Tibial nerve (tissue), 4 donors: ENCODE measurements around the gene RTN4. TPM values are rescaled to one million over a fixed set of nuclear protein-coding genes. Genes with fewer than 3 reads are reported as not detected.

Experiments
- DNase-seq, 2 donors: peaks; one replicate each; pipeline ENCODE4 v3.0.0-alpha.2; 2019; ENCODE audit warnings: low spot score in 2 of 2
- H3K27ac ChIP-seq, 4 donors: fragments of 200-600 bp; sonication (generic) in 3 of 4; one replicate each; pipeline ENCODE4 v1.5.1; 2017 to 2019; ENCODE audit warnings: mild to moderate bottlenecking in 1 of 4
- H3K27me3 ChIP-seq, 2 donors: fragments of 200-600 bp; sonication (generic) in 1 of 2; one replicate each; pipeline versions ENCODE4 v1.5.1 to v1.6.0; 2017 to 2019
- H3K36me3 ChIP-seq, 3 donors: fragments of 200-600 bp; sonication (generic); one replicate each; pipeline ENCODE4 v1.5.1; 2018 to 2019
- H3K4me1 ChIP-seq, 4 donors: fragments of 200-600 bp; sonication (generic) in 3 of 4; one replicate each; pipeline ENCODE4 v1.5.1; 2017 to 2019
- H3K4me3 ChIP-seq, 4 donors: fragments of 200-600 bp; sonication (generic) in 3 of 4; one replicate each; pipeline ENCODE4 v1.5.1; 2017 to 2019; ENCODE audit warnings: mild to moderate bottlenecking in 1 of 4, moderate library complexity in 1 of 4
- H3K9me3 ChIP-seq, 4 donors: fragments of 200-600 bp; sonication (generic) in 3 of 4; one replicate each; pipeline ENCODE4 v1.5.1; 2017 to 2019
- CTCF ChIP-seq, 5 experiments: fragments of 200-600 bp in 3 of 5; fragments of 450-650 bp in 2 of 5; sonication (generic) in 3 of 5; IDR thresholded peaks; one replicate each; pipeline ENCODE4 v1.5.1; 2016 to 2019; ENCODE audit warnings: antibody characterized with exemption in 5 of 5, mild to moderate bottlenecking in 3 of 5, moderate library complexity in 2 of 5
- EP300 ChIP-seq, 2 donors: sonication (generic); formaldehyde crosslinking; IDR thresholded peaks; one replicate each; pipeline ENCODE4 v1.6.1; 2017; ENCODE audit warnings: antibody characterized with exemption in 2 of 2, mild to moderate bottlenecking in 1 of 2
- POLR2A ChIP-seq, 2 donors: fragments of 450-650 bp; IDR thresholded peaks; one replicate each; pipeline ENCODE4 v1.6.1; 2017; ENCODE audit warnings: antibody characterized with exemption in 2 of 2, mild to moderate bottlenecking in 2 of 2, moderate library complexity in 2 of 2
- WGBS, 2 donors: methylation state at CpG; one replicate each; pipeline ENCODE4 v1.1.5; 2018; 5-methylcytosine and 5-hydroxymethylcytosine counted together
- total RNA-seq, 4 donors: library from RNA; depleted of rRNA; stranded (reverse); fragments of >200 nt; gene quantifications; one replicate each; pipeline ENCODE4 v1.1.0, GENCODE V29; 2016

RTN4 gene
- total RNA-seq, 4 donors from 2014 or later, result 232 to 245 (median 243) TPM

DNA sequence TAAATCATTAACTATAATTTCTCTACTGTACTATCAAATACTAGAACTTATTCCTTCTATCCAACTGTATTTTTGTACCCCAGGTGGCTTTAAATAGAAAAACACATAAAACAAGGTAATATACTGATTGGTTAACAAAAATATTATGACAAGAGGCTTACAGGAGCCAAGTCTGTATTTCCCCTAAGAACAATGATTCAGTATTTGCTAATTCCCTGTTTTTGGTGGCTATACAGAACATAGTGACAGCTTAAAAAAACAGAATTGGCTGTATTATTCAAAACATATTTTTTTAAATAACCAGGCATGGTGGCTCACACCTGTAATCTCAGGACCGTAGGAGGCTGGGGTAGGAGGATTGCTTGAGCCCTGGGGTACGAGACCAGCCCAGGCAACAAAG, 16.3 kb downstream of the RTN4 start:
- Histone ChIP-seq H3K4me3 (no peak overlapping the region), H3K36me3 (no peaks in the 10 kb centered on the region), H3K9me3 (peaks cover 0 to 16% (median 2%) of the 10 kb centered on the region in 4 donors), H3K4me1 (peaks cover 0 to 52% (median 5%) of the 10 kb centered on the region in 4 donors), H3K27me3 (no peaks in the 10 kb centered on the region), H3K27ac (no peak overlapping the region)
- WGBS, 2 donors, result 96 to 100% methylated on average over 2 of the region's 2 CpGs
- no peak for DNase-seq
- TF ChIP-seq EP300 (IDR thresholded peaks at IDR 0.05), result no peak
- TF ChIP-seq POLR2A (IDR thresholded peaks at IDR 0.05), result no peak
- no peak for TF ChIP-seq CTCF (IDR thresholded peaks at IDR 0.05)

GRCh38 chr2:55033076-55033742, 17.0 kb downstream of the RTN4 start:
- Histone ChIP-seq H3K4me3 (no peak overlapping the region), H3K36me3 (no peaks in the 10 kb centered on the region), H3K27ac (no peak overlapping the region), H3K4me1 (peaks cover 1 to 59% (median 9%) of the 10 kb centered on the region in 4 donors), H3K9me3 (peaks cover 0 to 9% (median 2%) of the 10 kb centered on the region in 4 donors), H3K27me3 (no peaks in the 10 kb centered on the region)
- 82 to 89% methylated on average over 5 of the region's 5 CpGs for WGBS, 2 donors
- TF ChIP-seq EP300 (IDR thresholded peaks at IDR 0.05) (no peak), POLR2A (IDR thresholded peaks at IDR 0.05) (no peak), CTCF (IDR thresholded peaks at IDR 0.05) (no peak)
- no peak for DNase-seq

GRCh38 chr2:55031505-55031904, 18.7 kb downstream of the RTN4 start:
- peaks cover 4 to 76% (median 17%) of the 10 kb centered on the region in 4 donors for H3K4me1 ChIP-seq
- peaks cover 0 to 3% (median 0%) of the 10 kb centered on the region in 4 donors for H3K9me3 ChIP-seq
- no peak for TF ChIP-seq EP300 (IDR thresholded peaks at IDR 0.05)
- no peak for TF ChIP-seq POLR2A (IDR thresholded peaks at IDR 0.05)
- TF ChIP-seq CTCF (IDR thresholded peaks at IDR 0.05), result no peak
- no peak for DNase-seq
- H3K27ac ChIP-seq, result no peak overlapping the region
- no peak overlapping the region for H3K4me3 ChIP-seq
- 78 to 84% methylated on average over 4 of the region's 4 CpGs for WGBS, 2 donors
- H3K27me3 ChIP-seq, result no peaks in the 10 kb centered on the region
- H3K36me3 ChIP-seq, result no peaks in the 10 kb centered on the region

GRCh38 chr2:55030766-55031165, 19.5 kb downstream of the RTN4 start:
- peaks cover 4 to 84% (median 23%) of the 10 kb centered on the region in 4 donors for H3K4me1 ChIP-seq
- no peak for DNase-seq
- TF ChIP-seq POLR2A (IDR thresholded peaks at IDR 0.05), result no peak
- no peak for TF ChIP-seq EP300 (IDR thresholded peaks at IDR 0.05)
- no peak for TF ChIP-seq CTCF (IDR thresholded peaks at IDR 0.05)
- no peaks in the 10 kb centered on the region for H3K27me3 ChIP-seq
- H3K9me3 ChIP-seq, result no peaks in the 10 kb centered on the region
- no peak overlapping the region for H3K4me3 ChIP-seq
- H3K36me3 ChIP-seq, result no peaks in the 10 kb centered on the region
- WGBS, 2 donors, result 77 to 83% methylated on average over 3 of the region's 3 CpGs
- no peak overlapping the region for H3K27ac ChIP-seq

GRCh38 chr2:55029098-55029497, 21.2 kb downstream of the RTN4 start:
- TF ChIP-seq POLR2A (IDR thresholded peaks at IDR 0.05), result no peak
- TF ChIP-seq EP300 (IDR thresholded peaks at IDR 0.05), result no peak
- no peak for TF ChIP-seq CTCF (IDR thresholded peaks at IDR 0.05)
- Histone ChIP-seq H3K27ac (no peak overlapping the region), H3K36me3 (no peaks in the 10 kb centered on the region), H3K9me3 (no peaks in the 10 kb centered on the region), H3K4me3 (no peak overlapping the region), H3K4me1 (peaks cover 4 to 99% (median 36%) of the 10 kb centered on the region in 4 donors), H3K27me3 (no peaks in the 10 kb centered on the region)
- DNase-seq, result no peak
- WGBS, 2 donors, result 96 to 100% methylated on average over 1 of the region's 1 CpG
